B cell (primary cell): ENCODE data around the gene SMARCC2.

Source experiments
- EZH2 ChIP-seq: IDR thresholded peaks from 2 replicates; pipeline ENCODE4 v1.6.1; 2012; ENCODE audit warnings: borderline replicate concordance, low read depth, mild to moderate bottlenecking, moderate library complexity, low read length; ENCODE audit not compliant: insufficient read depth, poor library complexity, severe bottlenecking
- TF ChIP-seq, protein P1 (sequence below): fragments of 200-600 bp; IDR thresholded peaks from one replicate; pipeline ENCODE4 v1.8.0; 2022; ENCODE audit warnings: antibody characterized with exemption, mild to moderate bottlenecking

GRCh38 chr12:56127888-56128669, 61.2 kb downstream of the SMARCC2 start, which contains the start of gene ESYT1:
- TF ChIP-seq, protein P1, sequence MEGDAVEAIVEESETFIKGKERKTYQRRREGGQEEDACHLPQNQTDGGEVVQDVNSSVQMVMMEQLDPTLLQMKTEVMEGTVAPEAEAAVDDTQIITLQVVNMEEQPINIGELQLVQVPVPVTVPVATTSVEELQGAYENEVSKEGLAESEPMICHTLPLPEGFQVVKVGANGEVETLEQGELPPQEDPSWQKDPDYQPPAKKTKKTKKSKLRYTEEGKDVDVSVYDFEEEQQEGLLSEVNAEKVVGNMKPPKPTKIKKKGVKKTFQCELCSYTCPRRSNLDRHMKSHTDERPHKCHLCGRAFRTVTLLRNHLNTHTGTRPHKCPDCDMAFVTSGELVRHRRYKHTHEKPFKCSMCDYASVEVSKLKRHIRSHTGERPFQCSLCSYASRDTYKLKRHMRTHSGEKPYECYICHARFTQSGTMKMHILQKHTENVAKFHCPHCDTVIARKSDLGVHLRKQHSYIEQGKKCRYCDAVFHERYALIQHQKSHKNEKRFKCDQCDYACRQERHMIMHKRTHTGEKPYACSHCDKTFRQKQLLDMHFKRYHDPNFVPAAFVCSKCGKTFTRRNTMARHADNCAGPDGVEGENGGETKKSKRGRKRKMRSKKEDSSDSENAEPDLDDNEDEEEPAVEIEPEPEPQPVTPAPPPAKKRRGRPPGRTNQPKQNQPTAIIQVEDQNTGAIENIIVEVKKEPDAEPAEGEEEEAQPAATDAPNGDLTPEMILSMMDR: no peak
- no peak for TF ChIP-seq EZH2
